ENCODE measurements around the gene DCDC2B.
A peak's percentile ranks its signal among the peaks of the same experiment; 100 is the strongest.
"Not testable (repeated sequence)": the region's sequence is repeated elsewhere in the genome, so short reads cannot be mapped to it uniquely, and the experiment has no call there.

DCDC2B gene

DNA sequence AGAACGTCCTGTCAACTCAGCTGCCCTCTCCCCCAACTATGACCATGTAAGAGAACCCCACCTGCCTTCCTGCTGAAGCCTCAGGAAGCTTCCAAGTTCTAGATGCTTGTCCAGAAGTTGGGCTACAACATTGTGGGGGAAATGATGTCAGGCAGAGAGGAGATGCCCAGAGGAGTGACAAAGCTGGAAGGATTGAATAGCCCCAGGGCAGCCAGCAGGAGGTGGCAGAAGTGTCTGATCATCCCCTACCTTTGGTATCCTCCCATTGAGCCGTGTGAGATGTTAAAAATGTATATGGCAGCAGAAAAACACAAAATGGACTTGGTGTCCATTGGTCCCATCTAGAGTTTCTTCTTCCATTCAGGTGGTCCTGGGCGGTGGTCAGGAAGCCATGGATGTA lies 19.9 kb downstream of the DCDC2B start:
- DNase-seq (ENCODE audit: low spot score), result no peak

DNA sequence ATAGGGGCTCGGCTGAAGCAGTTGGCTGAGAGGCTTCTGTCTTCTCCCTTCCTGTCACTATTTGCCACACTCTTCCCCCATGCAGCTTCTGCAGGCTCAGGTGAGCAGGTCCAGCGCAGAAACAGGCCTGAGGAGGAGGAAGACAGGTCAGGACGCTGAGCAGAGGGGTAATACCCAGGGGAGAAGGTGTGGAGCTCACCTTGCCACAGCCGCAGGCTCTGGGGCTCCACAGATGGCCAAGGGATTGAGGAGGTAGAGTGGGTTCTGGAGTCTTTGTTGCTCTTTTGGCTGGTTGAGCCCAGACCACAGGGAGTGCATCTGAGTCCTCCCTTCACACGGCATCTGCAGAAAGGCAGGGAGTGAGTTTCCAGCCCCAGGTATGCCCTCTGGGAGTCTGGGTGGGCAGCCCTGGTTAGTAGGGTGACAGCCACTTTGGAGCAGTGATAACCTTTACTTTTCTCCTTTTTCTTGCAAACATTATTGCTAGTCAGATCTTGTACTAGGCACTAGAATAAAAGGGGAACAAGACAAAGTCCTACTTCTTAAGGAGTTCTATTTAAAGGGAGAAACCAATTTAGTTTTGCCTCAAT lies 23.0 kb downstream of the DCDC2B start:
- no peak for DNase-seq (ENCODE audit: low spot score)

- DNase-seq (ENCODE audit: low spot score), result no peak
Observed at GRCh38 chr1:32232558-32233304, 23.8 kb downstream of the DCDC2B start.

DNA sequence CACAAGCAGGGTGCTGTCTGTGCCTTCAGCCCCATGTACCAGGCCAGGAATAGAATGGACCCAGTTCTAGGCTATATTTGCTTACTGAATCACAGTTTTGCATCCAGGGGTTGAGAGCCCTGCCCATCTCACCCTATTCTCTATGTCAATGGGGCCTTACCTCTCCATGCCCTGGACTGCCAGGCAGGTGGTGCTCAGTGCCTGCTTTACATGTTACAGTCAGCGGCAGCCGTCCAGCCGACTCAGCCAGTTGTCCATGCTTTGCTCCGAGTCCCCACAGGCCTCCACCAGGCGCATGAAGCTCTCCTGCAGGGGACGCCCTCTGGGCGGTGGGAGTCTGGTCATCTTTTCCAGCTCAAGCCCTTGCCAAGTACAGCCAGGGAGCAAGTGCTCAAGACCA lies 25.9 kb downstream of the DCDC2B start:
- no peak for DNase-seq (ENCODE audit: low spot score)

- no peak for DNase-seq (ENCODE audit: low spot score)
Observed at GRCh38 chr1:32239337-32239736, 30.4 kb downstream of the DCDC2B start.

DNA sequence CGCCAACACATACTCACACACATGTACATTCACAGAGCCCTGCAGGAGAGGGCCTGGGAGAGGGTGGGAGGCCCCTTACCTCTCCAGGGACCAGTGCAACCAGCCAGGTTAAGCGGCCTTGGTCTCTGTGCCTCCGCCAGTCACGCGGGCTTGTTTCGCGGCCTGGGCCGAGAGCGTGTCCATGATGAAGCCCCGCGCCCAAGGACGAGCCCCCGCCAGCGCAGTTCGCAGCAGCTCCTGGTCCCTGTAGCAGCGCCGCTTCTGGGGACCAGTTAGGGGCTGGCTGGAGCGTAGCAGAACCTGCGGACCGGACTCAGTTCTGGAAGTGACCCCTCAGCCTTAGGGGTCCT lies 30.9 kb downstream of the DCDC2B start:
- DNase-seq (ENCODE audit: low spot score), result no peak

DNA sequence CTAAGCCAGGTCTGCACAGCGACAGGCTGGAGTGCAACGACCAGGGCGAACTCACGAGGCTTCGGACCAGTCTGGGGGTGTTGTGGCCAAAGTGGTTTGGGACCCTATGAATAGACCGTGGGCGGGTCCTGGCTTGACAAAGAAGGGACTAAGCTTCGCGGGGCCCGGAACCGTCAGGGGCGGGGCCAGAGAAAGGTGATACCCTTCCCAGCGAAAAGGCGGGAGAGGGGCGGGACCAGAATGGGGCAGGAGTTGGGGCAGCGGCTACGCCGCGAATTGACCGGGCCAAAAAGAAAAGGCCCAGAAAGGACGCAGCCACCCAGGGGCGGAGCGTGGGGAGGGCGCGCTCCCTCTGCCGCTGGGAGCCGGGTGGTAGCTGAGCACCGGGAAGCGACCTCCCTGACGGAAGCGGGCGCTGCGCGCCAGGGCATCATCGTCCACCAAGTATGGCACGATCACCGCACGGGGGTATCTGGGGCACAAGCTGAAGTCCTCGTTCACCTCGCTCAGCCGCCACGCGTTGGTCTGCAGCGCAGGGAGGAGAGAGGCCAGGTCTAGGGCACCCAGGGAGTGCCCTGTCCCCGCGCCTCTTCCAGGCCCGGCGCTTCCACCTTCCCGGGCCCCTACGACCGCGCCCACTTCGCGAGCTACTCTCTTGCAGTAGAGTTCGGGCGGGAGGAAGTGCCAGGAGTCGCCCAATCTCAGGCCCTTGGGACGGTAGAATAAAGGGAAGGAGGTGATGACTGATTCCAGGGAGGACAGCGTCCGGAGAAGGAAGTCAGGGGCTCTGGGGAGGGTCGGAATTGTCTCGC lies 31.5 kb downstream of the DCDC2B start:
- peak; percentile 68 for DNase-seq (ENCODE audit: low spot score)

DNA sequence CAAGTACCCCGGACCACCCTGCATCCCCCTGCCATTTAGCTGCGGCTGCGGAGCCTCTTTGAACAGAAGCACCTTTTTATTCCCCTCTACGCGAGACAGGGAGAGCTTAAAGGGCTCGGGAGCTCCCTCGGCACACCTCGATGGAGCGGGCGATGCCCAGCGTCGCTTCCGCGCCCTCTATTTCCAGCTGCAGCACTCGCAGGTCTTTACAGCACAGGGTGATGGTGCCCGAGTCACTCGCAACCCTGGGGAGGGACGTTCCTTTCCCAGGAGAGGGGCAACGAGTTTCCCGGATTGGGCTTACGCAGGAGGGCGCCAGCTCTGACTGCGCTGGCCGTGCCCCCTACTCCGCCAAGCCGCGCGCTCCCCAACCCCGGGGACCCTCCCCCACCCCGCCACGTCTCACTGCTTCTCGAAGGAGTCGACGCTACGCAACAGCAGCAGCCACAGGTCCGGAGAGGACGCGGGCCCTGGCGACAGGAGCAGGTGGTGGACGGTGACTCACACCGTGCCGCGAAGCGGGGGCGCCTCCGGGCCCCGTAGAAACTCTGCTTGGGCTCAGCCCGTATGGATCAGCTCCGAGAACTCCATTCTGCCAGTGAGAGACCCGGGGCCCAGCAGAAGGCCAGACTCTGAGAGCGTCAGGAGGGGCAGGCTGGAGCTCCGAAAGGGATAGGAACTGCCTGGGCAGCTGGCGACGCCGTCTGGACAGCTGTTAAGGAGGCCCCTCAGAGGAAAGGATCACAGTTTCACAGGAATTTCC lies 32.3 kb downstream of the DCDC2B start:
- no peak for DNase-seq (ENCODE audit: low spot score)

- no peak for DNase-seq (ENCODE audit: low spot score)
Observed at GRCh38 chr1:32242341-32242851, 33.5 kb downstream of the DCDC2B start.

DNA sequence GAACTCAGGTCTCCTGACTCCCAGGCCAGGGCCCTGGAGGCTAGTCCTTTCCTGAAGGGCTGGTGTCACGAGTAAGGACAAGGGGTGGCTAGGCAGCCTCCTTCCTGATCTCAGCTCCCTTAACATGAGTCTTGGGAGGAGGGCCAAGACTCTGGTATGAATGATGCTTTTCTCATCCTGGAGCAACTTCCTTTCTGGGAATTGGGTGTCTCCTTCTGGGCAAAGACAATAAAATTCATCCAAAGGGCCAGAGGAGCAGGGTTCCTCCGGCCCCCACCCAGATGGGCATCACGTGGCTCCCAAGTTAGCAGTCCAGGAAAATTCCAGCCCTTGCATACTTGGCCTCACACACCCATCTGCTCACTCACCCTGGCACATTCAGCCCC lies 38.0 kb downstream of the DCDC2B start, which contains the start of gene FAM167B:
Gene FAM167B (plus strand): TSS at position 335 of the 386 bp plus-strand sequence. CDS start 200 bp downstream, outside the sequence.
- DNase-seq (ENCODE audit: low spot score), result no peak

- DNase-seq (ENCODE audit: low spot score), result no peak
Observed at GRCh38 chr1:32247452-32247851, 38.6 kb downstream of the DCDC2B start.

GRCh38 chr1:32247983-32248889 lies 39.3 kb downstream of the DCDC2B start:
- peak; percentile 85 for DNase-seq (ENCODE audit: low spot score)

DNA sequence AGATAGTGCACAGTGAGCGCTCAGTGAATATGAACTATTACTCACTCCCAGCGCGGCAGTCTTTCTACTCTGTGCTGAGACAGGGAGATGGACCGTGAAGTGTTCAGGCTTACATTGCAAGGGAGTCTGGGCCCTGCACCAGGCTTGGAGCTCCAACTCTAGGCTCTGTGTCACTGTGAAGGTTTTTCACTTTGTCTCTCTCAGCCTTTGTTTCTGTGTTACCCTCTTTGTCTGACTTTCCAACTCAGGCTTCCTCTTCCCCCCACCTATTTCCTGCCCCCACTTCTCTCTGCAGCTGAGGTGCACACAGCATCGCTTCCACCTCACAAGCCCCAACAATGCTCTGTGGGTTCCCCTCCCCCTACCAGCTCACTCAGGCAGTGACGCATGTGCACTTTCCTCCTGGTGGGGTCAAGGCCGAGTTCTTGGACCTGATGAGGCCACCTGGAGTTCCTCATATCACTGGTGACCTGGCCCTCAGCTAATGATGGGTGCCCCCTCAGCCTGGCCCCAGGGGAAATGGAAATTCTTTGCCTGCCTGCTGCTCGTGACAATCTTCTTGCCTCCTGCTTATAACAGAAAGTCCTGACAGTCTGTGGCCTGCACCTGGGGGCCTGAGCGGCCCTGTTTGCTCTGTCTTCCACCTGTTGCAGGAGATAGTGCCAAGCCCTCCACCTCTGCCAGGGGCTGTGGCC lies 41.1 kb downstream of the DCDC2B start:
- DNase-seq (ENCODE audit: low spot score), result no peak

GRCh38 chr1:32250893-32251716 lies 42.2 kb downstream of the DCDC2B start, which contains the start of gene LCK:
Gene LCK (plus strand): TSS chr1:32251265. CDS start chr1:32274330, 23,065 bp downstream.
- no peak for DNase-seq (ENCODE audit: low spot score)

- no peak for DNase-seq (ENCODE audit: low spot score)
Observed at GRCh38 chr1:32255072-32256071, 46.5 kb downstream of the DCDC2B start.

GRCh38 chr1:32256473-32257226 lies 47.8 kb downstream of the DCDC2B start:
- DNase-seq (ENCODE audit: low spot score), result no peak

DNA sequence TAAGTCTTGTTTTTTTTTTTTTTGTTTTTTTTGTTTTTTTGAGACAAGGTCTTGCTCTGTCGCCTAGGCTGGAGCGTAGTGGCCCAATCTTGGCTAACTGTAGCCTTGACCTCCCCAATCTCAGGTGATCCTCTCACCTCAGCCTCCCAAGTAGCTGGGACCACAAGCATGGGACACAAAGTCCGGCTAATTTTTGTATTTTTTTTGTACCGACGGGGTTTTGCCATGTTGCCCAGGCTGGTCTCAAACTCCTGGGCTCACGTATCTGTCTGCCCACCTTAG lies 48.3 kb downstream of the DCDC2B start:
- DNase-seq (ENCODE audit: low spot score), result no peak

- not testable (repeated sequence) for DNase-seq (ENCODE audit: low spot score)
Observed at GRCh38 chr1:32263236-32263593, 54.3 kb downstream of the DCDC2B start.

Data from HuH-7 (cell line).